HL-60 (cell line): ENCODE measurements around the gene COX10.

Experiments
- CTCF ChIP-seq: IDR thresholded peaks from one replicate; pipeline ENCODE4 v1.5.1; 2011; ENCODE audit warnings: low read length, control low read depth, inconsistent platforms; ENCODE audit not compliant: insufficient read depth
- GABPA ChIP-seq: IDR thresholded peaks from 2 replicates; pipeline ENCODE4 v1.6.1; 2012; ENCODE audit warnings: low read depth

- TF ChIP-seq CTCF (no peak), GABPA (no peak)
Observed at GRCh38 chr17:14113137-14113536, 43.8 kb downstream of the COX10 start.
